Activated CD4-positive, alpha-beta memory T cell treated with anti-CD3 and anti-CD28 coated beads, Interleukin-2, amount 10 ng/mL, durations not matched to agents 7 days and 5 days (primary cell): ENCODE measurements around the gene LDLRAD3. TPM values are rescaled to one million over a fixed set of nuclear protein-coding genes. Genes with fewer than 3 reads are reported as not detected.

Experiments used
- CTCF ChIA-PET: fragments of 350-600 bp; sonication (Branson Sonifier 250); formaldehyde crosslinking; loops from one replicate; lab custom pipeline; 2021; ENCODE audit warnings: antibody characterized with exemption, inconsistent platforms; lab: Charles Lee
- POLR2A ChIA-PET: fragments of 350-600 bp; sonication (Branson Sonifier 250); formaldehyde crosslinking; loops from one replicate; lab custom pipeline; 2021; ENCODE audit warnings: antibody characterized with exemption; lab: Charles Lee
- DNase-seq: peaks from one replicate; pipeline ENCODE4 v3.0.0-alpha.2; 2020
- H3K27ac Mint-ChIP-seq: one replicate; pipeline ENCODE4 v1.8.0; 2021; ENCODE audit warnings: mild to moderate bottlenecking, mixed read lengths
- H3K27me3 Mint-ChIP-seq: one replicate; pipeline ENCODE4 v1.8.0; 2021; ENCODE audit warnings: mixed read lengths
- H3K36me3 Mint-ChIP-seq: one replicate; pipeline ENCODE4 v1.8.0; 2021; ENCODE audit warnings: low read depth, mixed read lengths
- H3K4me1 Mint-ChIP-seq: one replicate; pipeline ENCODE4 v1.8.0; 2021; ENCODE audit warnings: mixed read lengths
- H3K4me3 Mint-ChIP-seq: one replicate; pipeline ENCODE4 v1.8.0; 2021; ENCODE audit warnings: mild to moderate bottlenecking, mixed read lengths
- H3K9me3 Mint-ChIP-seq: one replicate; pipeline ENCODE4 v1.8.0; 2021; ENCODE audit warnings: mixed read lengths
- total RNA-seq, 2 experiments: library from RNA; stranded (reverse); gene quantifications; one replicate each; pipeline ENCODE4 v1.2.3, GENCODE V29; 2021

The LDLRAD3 gene
- total RNA-seq, 2 experiments from 2014 or later, result not detected

GRCh38 chr11:35970445-35970844, 26.6 kb downstream of the LDLRAD3 start:
- ChIA-PET POLR2A (no interaction called here), CTCF (no interaction called here)
- Mint-ChIP-seq H3K27me3 (no peaks in the 10 kb centered on the region), H3K9me3 (no peaks in the 10 kb centered on the region), H3K36me3 (no peaks in the 10 kb centered on the region), H3K4me1 (no peaks in the 10 kb centered on the region), H3K4me3 (no peak overlapping the region), H3K27ac (no peak overlapping the region)
- DNase-seq, result no peak

- Mint-ChIP-seq H3K36me3 (no peaks in the 10 kb centered on the region), H3K27me3 (no peaks in the 10 kb centered on the region), H3K4me3 (no peak overlapping the region), H3K9me3 (no peaks in the 10 kb centered on the region), H3K27ac (no peak overlapping the region), H3K4me1 (no peaks in the 10 kb centered on the region)
- ChIA-PET POLR2A (no interaction called here), CTCF (interaction anchor here (0.8 kb wide), 1 partner anchor 111 kb away, joined by 3 read pairs; no protein-coding TSS in a partner anchor)
- DNase-seq, result no peak
Measured at GRCh38 chr11:35971841-35972422, 28.1 kb downstream of the LDLRAD3 start.

GRCh38 chr11:35974882-35975589, 31.2 kb downstream of the LDLRAD3 start:
- ChIA-PET POLR2A (no interaction called here), CTCF (no interaction called here)
- Mint-ChIP-seq H3K27me3 (no peaks in the 10 kb centered on the region), H3K4me3 (no peak overlapping the region), H3K9me3 (no peaks in the 10 kb centered on the region), H3K4me1 (no peaks in the 10 kb centered on the region), H3K27ac (no peak overlapping the region), H3K36me3 (no peaks in the 10 kb centered on the region)
- no peak for DNase-seq

- Mint-ChIP-seq H3K27me3 (no peaks in the 10 kb centered on the region), H3K36me3 (no peaks in the 10 kb centered on the region)
Measured at GRCh38 chr11:35976434-35976833, 32.6 kb downstream of the LDLRAD3 start.

GRCh38 chr11:35978183-35978582, 34.3 kb downstream of the LDLRAD3 start:
- H3K27me3 Mint-ChIP-seq, result no peaks in the 10 kb centered on the region
- no peak overlapping the region for H3K4me3 Mint-ChIP-seq
- CTCF ChIA-PET, result no interaction called here
- no peaks in the 10 kb centered on the region for H3K36me3 Mint-ChIP-seq
- POLR2A ChIA-PET, result no interaction called here
- H3K27ac Mint-ChIP-seq, result no peak overlapping the region
- no peaks in the 10 kb centered on the region for H3K9me3 Mint-ChIP-seq
- no peaks in the 10 kb centered on the region for H3K4me1 Mint-ChIP-seq
- DNase-seq, result no peak

More at GRCh38 chr11:35976434-35976833, 32.6 kb downstream of the LDLRAD3 start:
- no peak overlapping the region for H3K4me3 Mint-ChIP-seq
- no peaks in the 10 kb centered on the region for H3K4me1 Mint-ChIP-seq
- H3K27ac Mint-ChIP-seq, result no peak overlapping the region
- H3K9me3 Mint-ChIP-seq, result no peaks in the 10 kb centered on the region
- POLR2A ChIA-PET, result no interaction called here
- DNase-seq, result no peak
- CTCF ChIA-PET, result no interaction called here

GRCh38 chr11:35978891-35979290, 35.0 kb downstream of the LDLRAD3 start:
- Mint-ChIP-seq H3K36me3 (no peaks in the 10 kb centered on the region), H3K4me3 (no peak overlapping the region), H3K4me1 (no peaks in the 10 kb centered on the region), H3K27me3 (no peaks in the 10 kb centered on the region), H3K9me3 (no peaks in the 10 kb centered on the region), H3K27ac (no peak overlapping the region)
- ChIA-PET POLR2A (no interaction called here), CTCF (no interaction called here)
- DNase-seq, result no peak

- no peaks in the 10 kb centered on the region for H3K4me1 Mint-ChIP-seq
- no peaks in the 10 kb centered on the region for H3K27me3 Mint-ChIP-seq
- POLR2A ChIA-PET, result no interaction called here
- no peak overlapping the region for H3K4me3 Mint-ChIP-seq
- CTCF ChIA-PET, result no interaction called here
- H3K36me3 Mint-ChIP-seq, result no peaks in the 10 kb centered on the region
- no peak for DNase-seq
- H3K9me3 Mint-ChIP-seq, result no peaks in the 10 kb centered on the region
- H3K27ac Mint-ChIP-seq, result no peak overlapping the region
Measured at GRCh38 chr11:35980686-35981390, 37.0 kb downstream of the LDLRAD3 start.

GRCh38 chr11:35981581-35981980, 37.7 kb downstream of the LDLRAD3 start:
- Mint-ChIP-seq H3K36me3 (no peaks in the 10 kb centered on the region), H3K4me3 (no peak overlapping the region), H3K9me3 (no peaks in the 10 kb centered on the region), H3K27ac (no peak overlapping the region), H3K4me1 (no peaks in the 10 kb centered on the region), H3K27me3 (no peaks in the 10 kb centered on the region)
- POLR2A ChIA-PET, result no interaction called here
- DNase-seq, result no peak
- CTCF ChIA-PET, result no interaction called here

- ChIA-PET CTCF (no interaction called here), POLR2A (no interaction called here)
- Mint-ChIP-seq H3K9me3 (no peaks in the 10 kb centered on the region), H3K36me3 (no peaks in the 10 kb centered on the region), H3K27me3 (no peaks in the 10 kb centered on the region), H3K27ac (no peak overlapping the region), H3K4me1 (no peaks in the 10 kb centered on the region), H3K4me3 (no peak overlapping the region)
- DNase-seq, result no peak
Measured at GRCh38 chr11:35982061-35982460, 38.2 kb downstream of the LDLRAD3 start.

GRCh38 chr11:35983981-35984380, 40.1 kb downstream of the LDLRAD3 start:
- Mint-ChIP-seq H3K27me3 (no peaks in the 10 kb centered on the region), H3K36me3 (no peaks in the 10 kb centered on the region), H3K9me3 (no peaks in the 10 kb centered on the region), H3K4me3 (no peak overlapping the region), H3K27ac (no peak overlapping the region), H3K4me1 (no peaks in the 10 kb centered on the region)
- no peak for DNase-seq
- ChIA-PET CTCF (no interaction called here), POLR2A (no interaction called here)

GRCh38 chr11:35986947-35987346, 43.1 kb downstream of the LDLRAD3 start:
- DNase-seq, result no peak
- Mint-ChIP-seq H3K27me3 (peaks cover 4% of the 10 kb centered on the region), H3K27ac (no peak overlapping the region), H3K4me3 (no peak overlapping the region), H3K36me3 (no peaks in the 10 kb centered on the region), H3K9me3 (no peaks in the 10 kb centered on the region), H3K4me1 (no peaks in the 10 kb centered on the region)
- ChIA-PET POLR2A (no interaction called here), CTCF (no interaction called here)

- Mint-ChIP-seq H3K4me3 (no peak overlapping the region), H3K9me3 (no peaks in the 10 kb centered on the region), H3K27me3 (peaks cover 5% of the 10 kb centered on the region), H3K27ac (no peak overlapping the region), H3K4me1 (peaks cover 1% of the 10 kb centered on the region), H3K36me3 (no peaks in the 10 kb centered on the region)
- CTCF ChIA-PET, result no interaction called here
- POLR2A ChIA-PET, result no interaction called here
- no peak for DNase-seq
Measured at GRCh38 chr11:35990170-35990569, 46.3 kb downstream of the LDLRAD3 start.

GRCh38 chr11:35990816-35991215, 47.0 kb downstream of the LDLRAD3 start:
- H3K4me3 Mint-ChIP-seq, result no peak overlapping the region
- CTCF ChIA-PET, result no interaction called here
- POLR2A ChIA-PET, result no interaction called here
- H3K4me1 Mint-ChIP-seq, result peaks cover 1% of the 10 kb centered on the region
- DNase-seq, result no peak
- peaks cover 5% of the 10 kb centered on the region for H3K27me3 Mint-ChIP-seq
- no peaks in the 10 kb centered on the region for H3K36me3 Mint-ChIP-seq
- H3K27ac Mint-ChIP-seq, result no peak overlapping the region
- no peaks in the 10 kb centered on the region for H3K9me3 Mint-ChIP-seq
